ENCODE results near the gene MYBPH. TPM values are rescaled to one million over a fixed set of nuclear protein-coding genes. Genes with fewer than 3 reads are reported as not detected.

The MYBPH gene
- total and polyA plus RNA-seq, 2 donors (not counting 3 experiments of a cell fraction or from before 2014, with no cell fraction given), result not detected

DNA sequence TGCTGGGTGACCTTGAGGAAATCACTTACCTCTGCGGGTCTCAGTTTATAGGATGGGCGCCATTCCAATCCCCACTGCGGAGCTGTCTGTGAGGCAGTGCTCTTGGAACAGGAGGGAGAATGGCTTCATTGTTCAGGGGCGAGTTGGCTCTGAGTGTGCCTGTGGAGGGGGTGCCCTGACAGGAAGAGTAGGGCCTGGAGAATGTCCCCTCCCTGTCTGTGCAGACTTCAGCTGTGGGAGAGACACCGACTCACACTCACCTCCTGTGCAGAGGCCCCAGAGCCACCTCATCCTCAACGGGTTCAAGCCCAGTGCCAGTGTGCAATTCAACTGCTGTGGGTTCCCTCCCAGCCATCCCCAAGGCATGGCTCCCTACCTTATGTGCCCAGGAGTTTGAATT, 31.0 kb downstream of the MYBPH start:
- peaks cover 2 to 20% of the 10 kb centered on the region in 2 experiments for H3K27me3 ChIP-seq (ENCODE audit: control insufficient read depth in 2 of 2, insufficient read depth in 2 of 2, low read length in 2 of 2)
- dilution Hi-C loops (cut with MboI; ENCODE audit: extremely low pct_ligation_motif_present, low sequenced_read_pairs), result no loop called here
- ChIA-PET POLR2A (no interaction called here), CTCF (interaction anchor here (1.6 to 3.0 kb wide), 3 partner anchors 27 to 71 kb away, joined by 7 to 16 read pairs (median 11); no protein-coding TSS in a partner anchor)
- H3K9me3 ChIP-seq (replicated peaks; ENCODE audit: control insufficient read depth, insufficient read depth, low read length), result no peaks in the 10 kb centered on the region
- intact Hi-C loops (cut with micrococcal nuclease), result no loop called here
- H2AFZ ChIP-seq (ENCODE audit: low read depth, low read length), result no peak overlapping the region
- H4K20me1 ChIP-seq (replicated peaks; ENCODE audit: control insufficient read depth, extremely low read depth, insufficient read depth, low read length), result no peaks in the 10 kb centered on the region
- no peak overlapping the region for H3K4me2 ChIP-seq (ENCODE audit: insufficient read depth, low read length)
- H3K4me1 ChIP-seq (ENCODE audit: control insufficient read depth, extremely low read depth, insufficient read depth, low read length), result no peaks in the 10 kb centered on the region
- BruUV-seq (replicated peaks), result no TSS peak
- no peaks in the 10 kb centered on the region for H3K79me2 ChIP-seq (ENCODE audit: control insufficient read depth, insufficient read depth, low read length)
- TF ChIP-seq FOS (IDR thresholded peaks at IDR 0.05; ENCODE audit: borderline replicate concordance, insufficient read depth, low read length), result no peak
- TF ChIP-seq EZH2 (IDR thresholded peaks at IDR 0.05; ENCODE audit: borderline replicate concordance, low read depth, low read length, severe bottlenecking), result no peak
- no peak for TF ChIP-seq GATA2 (IDR thresholded peaks at IDR 0.05; ENCODE audit: insufficient read depth, insufficient read length, low read depth, low read length)
- TF ChIP-seq, protein P1, sequence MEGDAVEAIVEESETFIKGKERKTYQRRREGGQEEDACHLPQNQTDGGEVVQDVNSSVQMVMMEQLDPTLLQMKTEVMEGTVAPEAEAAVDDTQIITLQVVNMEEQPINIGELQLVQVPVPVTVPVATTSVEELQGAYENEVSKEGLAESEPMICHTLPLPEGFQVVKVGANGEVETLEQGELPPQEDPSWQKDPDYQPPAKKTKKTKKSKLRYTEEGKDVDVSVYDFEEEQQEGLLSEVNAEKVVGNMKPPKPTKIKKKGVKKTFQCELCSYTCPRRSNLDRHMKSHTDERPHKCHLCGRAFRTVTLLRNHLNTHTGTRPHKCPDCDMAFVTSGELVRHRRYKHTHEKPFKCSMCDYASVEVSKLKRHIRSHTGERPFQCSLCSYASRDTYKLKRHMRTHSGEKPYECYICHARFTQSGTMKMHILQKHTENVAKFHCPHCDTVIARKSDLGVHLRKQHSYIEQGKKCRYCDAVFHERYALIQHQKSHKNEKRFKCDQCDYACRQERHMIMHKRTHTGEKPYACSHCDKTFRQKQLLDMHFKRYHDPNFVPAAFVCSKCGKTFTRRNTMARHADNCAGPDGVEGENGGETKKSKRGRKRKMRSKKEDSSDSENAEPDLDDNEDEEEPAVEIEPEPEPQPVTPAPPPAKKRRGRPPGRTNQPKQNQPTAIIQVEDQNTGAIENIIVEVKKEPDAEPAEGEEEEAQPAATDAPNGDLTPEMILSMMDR (IDR thresholded peaks at IDR 0.05; ENCODE audit: extremely low read depth in 1 of 2, insufficient read depth in 1 of 2, low read depth in 1 of 2, low read length in 2 of 2), result no peak
- TF ChIP-seq POLR2A (IDR thresholded peaks at IDR 0.05; ENCODE audit: low read depth, low read length), result no peak
- TF ChIP-seq MYC (IDR thresholded peaks at IDR 0.05; ENCODE audit: low read depth, low read length), result no peak
- TF ChIP-seq, protein P2, sequence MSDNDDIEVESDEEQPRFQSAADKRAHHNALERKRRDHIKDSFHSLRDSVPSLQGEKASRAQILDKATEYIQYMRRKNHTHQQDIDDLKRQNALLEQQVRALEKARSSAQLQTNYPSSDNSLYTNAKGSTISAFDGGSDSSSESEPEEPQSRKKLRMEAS (IDR thresholded peaks at IDR 0.05; ENCODE audit: insufficient read depth, insufficient read length), result no peak
- TF ChIP-seq JUN (IDR thresholded peaks at IDR 0.05; ENCODE audit: borderline replicate concordance, insufficient read depth, insufficient read length, low read depth), result no peak
- H3K27ac ChIP-seq (ENCODE audit: insufficient read depth, low read depth, low read length), result no peak overlapping the region
- DNase-seq (ENCODE audit: low read depth, low spot score) (no peak), FAIRE-seq (no peak)
- no peak overlapping the region for H3K4me3 ChIP-seq (replicated peaks in 1 of 3; ENCODE audit: insufficient read depth in 1 of 3, low read depth in 1 of 3, low read length in 3 of 3)
- no peaks in the 10 kb centered on the region for H3K9me1 ChIP-seq (replicated peaks; ENCODE audit: control insufficient read depth, extremely low read depth, insufficient read depth, low read length)
- no peak overlapping the region for H3K9ac ChIP-seq (replicated peaks; ENCODE audit: extremely low read depth, insufficient read depth, low read length)
- H3K36me3 ChIP-seq (ENCODE audit: control insufficient read depth in 2 of 2, extremely low read depth in 1 of 2, insufficient read depth in 2 of 2, low read length in 2 of 2), result no peaks in the 10 kb centered on the region

Measured in endothelial cell of umbilical vein (primary cell).